ENCODE results near the gene CCDC30.

- TF ChIP-seq CTCF (IDR thresholded peaks at IDR 0.05) (no peak), POLR2AphosphoS5 (IDR thresholded peaks at IDR 0.05; ENCODE audit: insufficient read depth in 1 of 2, low read depth in 1 of 2) (no peak), POLR2A (IDR thresholded peaks at IDR 0.05) (no peak)
Measured at GRCh38 chr1:42692461-42692860, 229.4 kb downstream of the CCDC30 start.

Measured in vagina (tissue), 2 donors.